CD14-positive monocyte (primary cell): ENCODE results near the gene AIG1. TPM values are rescaled to one million over a fixed set of nuclear protein-coding genes. Genes with fewer than 3 reads are reported as not detected.

Experiments used
- DNase-seq, 3 donors: peaks; one replicate each; pipeline ENCODE4 v3.0.0-alpha.2; 2011 to 2022
- H2AFZ ChIP-seq: 2 replicates; pipeline ENCODE4 v1.6.0; 2012; ENCODE audit warnings: mild to moderate bottlenecking, low read depth, low read length, inconsistent platforms; ENCODE audit not compliant: insufficient read depth, poor library complexity, severe bottlenecking
- H3K27ac ChIP-seq, 2 donors: 1 replicate in 1 of 2; 2 replicates in 1 of 2; pipeline ENCODE4 v1.5.1; 2012 to 2013; ENCODE audit warnings: low read length in 2 of 2, control low read depth in 1 of 2, inconsistent platforms in 1 of 2, low read depth in 1 of 2, mild to moderate bottlenecking in 1 of 2
- H3K27me3 ChIP-seq, 2 donors: one replicate each; pipeline versions ENCODE4 v1.6.0 to v1.6.1; 2011 to 2013; ENCODE audit warnings: low read length in 2 of 2; ENCODE audit not compliant: control insufficient read depth in 2 of 2, insufficient read depth in 2 of 2
- H3K36me3 ChIP-seq, 2 donors: replicated peaks in 1 of 2; 1 replicate in 1 of 2; 2 replicates in 1 of 2; pipeline versions ENCODE4 v1.5.1 to v1.6.1; 2012 to 2013; ENCODE audit warnings: low read length in 2 of 2, control low read depth in 1 of 2, inconsistent platforms in 1 of 2, mild to moderate bottlenecking in 1 of 2; ENCODE audit not compliant: insufficient read depth in 2 of 2, control insufficient read depth in 1 of 2
- H3K4me1 ChIP-seq, 2 donors: 1 replicate in 1 of 2; 2 replicates in 1 of 2; pipeline versions ENCODE4 v1.5.1 to v1.6.1; 2012 to 2013; ENCODE audit warnings: low read length in 2 of 2, control low read depth in 1 of 2, inconsistent platforms in 1 of 2, mild to moderate bottlenecking in 1 of 2, moderate library complexity in 1 of 2; ENCODE audit not compliant: insufficient read depth in 2 of 2, control insufficient read depth in 1 of 2
- H3K4me2 ChIP-seq: replicated peaks from 2 replicates; pipeline ENCODE3; 2012; ENCODE audit warnings: low read length, moderate library complexity, mild to moderate bottlenecking; ENCODE audit not compliant: poor library complexity, severe bottlenecking; ENCODE audit errors: extremely low read depth
- H3K4me3 ChIP-seq, 3 experiments: fragments of 200-600 bp in 1 of 3; sonication (generic) in 1 of 3; replicated peaks in 1 of 3; 1 replicate in 2 of 3; 2 replicates in 1 of 3; pipeline ENCODE4 v1.5.1; 2011 to 2013; ENCODE audit warnings: low read length in 3 of 3, mild to moderate bottlenecking in 3 of 3, control low read depth in 2 of 3, low read depth in 2 of 3, inconsistent platforms in 1 of 3, moderate library complexity in 1 of 3
- H3K79me2 ChIP-seq: 2 replicates; pipeline ENCODE4 v1.6.0; 2012; ENCODE audit warnings: mild to moderate bottlenecking, control low read depth, inconsistent platforms, low read length, moderate library complexity; ENCODE audit not compliant: insufficient read depth
- H3K9ac ChIP-seq: 2 replicates; pipeline ENCODE4 v1.6.0; 2017; ENCODE audit warnings: low read length, mild to moderate bottlenecking; ENCODE audit not compliant: insufficient read depth, poor library complexity, severe bottlenecking
- H3K9me3 ChIP-seq, 2 donors: replicated peaks in 1 of 2; 1 replicate in 1 of 2; 2 replicates in 1 of 2; pipeline versions ENCODE4 v1.5.1 to v1.6.1; 2012 to 2013; ENCODE audit warnings: low read length in 2 of 2, control low read depth in 1 of 2; ENCODE audit not compliant: control insufficient read depth in 1 of 2, insufficient read depth in 1 of 2
- H4K20me1 ChIP-seq: 2 replicates; pipeline ENCODE4 v1.6.0; 2012; ENCODE audit warnings: mild to moderate bottlenecking, low read length, control low read depth, moderate library complexity; ENCODE audit not compliant: insufficient read depth
- H3K27ac Mint-ChIP-seq, 7 donors: one replicate each; pipeline ENCODE4 v1.8.0; 2020; ENCODE audit warnings: mild to moderate bottlenecking in 7 of 7, mixed read lengths in 7 of 7, moderate library complexity in 6 of 7, inconsistent platforms in 2 of 7
- H3K27me3 Mint-ChIP-seq, 3 donors: one replicate each; pipeline ENCODE4 v1.8.0; 2021 to 2022; ENCODE audit warnings: low read depth in 3 of 3, mild to moderate bottlenecking in 3 of 3, mixed read lengths in 3 of 3, moderate library complexity in 3 of 3, inconsistent platforms in 1 of 3
- H3K36me3 Mint-ChIP-seq, 2 donors: one replicate each; pipeline ENCODE4 v1.8.0; 2020; ENCODE audit warnings: mixed read lengths in 2 of 2, inconsistent platforms in 1 of 2, mild to moderate bottlenecking in 1 of 2
- H3K4me1 Mint-ChIP-seq: one replicate; pipeline ENCODE4 v1.8.0; 2020; ENCODE audit warnings: mild to moderate bottlenecking, mixed read lengths
- H3K4me3 Mint-ChIP-seq, 2 donors: one replicate each; pipeline ENCODE4 v1.8.0; 2020; ENCODE audit warnings: mild to moderate bottlenecking in 2 of 2, mixed read lengths in 2 of 2, moderate library complexity in 1 of 2
- H3K9me3 Mint-ChIP-seq, 7 donors: one replicate each; pipeline ENCODE4 v1.8.0; 2020 to 2022; ENCODE audit warnings: mixed read lengths in 7 of 7, mild to moderate bottlenecking in 6 of 7, moderate library complexity in 6 of 7, inconsistent platforms in 2 of 7
- CTCF ChIP-seq: fragments of 200-600 bp; IDR thresholded peaks from one replicate; pipeline ENCODE4 v1.8.0; 2022; ENCODE audit warnings: antibody characterized with exemption, mild to moderate bottlenecking
- WGBS: methylation state at CpG from one replicate; pipeline ENCODE4 v1.1.5; 2013; ENCODE audit warnings: missing lambda C conversion rate; ENCODE audit not compliant: insufficient coverage; 5-methylcytosine and 5-hydroxymethylcytosine counted together
- intact Hi-C, 2 donors: fragments of 100-400 bp; cut with micrococcal nuclease; formaldehyde crosslinking; loops; one replicate each; pipeline versions ENCODE4 v1.15.0 to v1.15.1; 2023
- polyA plus RNA-seq, 3 donors: library from polyadenylated mRNA; depleted of rRNA in 1 of 3; unstranded in 2 of 3; stranded (reverse) in 1 of 3; fragments of 300-500 nt in 2 of 3; fragments of >200 nt in 1 of 3; fragmentation: Illumina TruSeq in 2 of 3; gene quantifications; 1 replicate in 2 of 3; 2 replicates in 1 of 3; pipeline ENCODE4 v1.2.3, GENCODE V29; 2012 to 2021

The AIG1 gene
- polyA plus RNA-seq, 3 donors: 6.7 to 7.6 (median 6.8) TPM

- Histone ChIP-seq H3K4me3 (no peak overlapping the region), H3K9ac (no peak overlapping the region), H2AFZ (no peak overlapping the region), H3K27ac (no peak overlapping the region), H3K79me2 (no peaks in the 10 kb centered on the region), H3K4me1 (peaks cover 2 to 6% of the 10 kb centered on the region in 2 donors), H3K9me3 (no peaks in the 10 kb centered on the region), H3K4me2 (no peak overlapping the region), H3K27me3 (no peaks in the 10 kb centered on the region), H4K20me1 (no peaks in the 10 kb centered on the region), H3K36me3 (no peaks in the 10 kb centered on the region)
- Mint-ChIP-seq H3K4me1 (peaks cover 5% of the 10 kb centered on the region), H3K4me3 (no peak overlapping the region), H3K36me3 (no peaks in the 10 kb centered on the region), H3K27me3 (no peaks in the 10 kb centered on the region), H3K9me3 (peaks cover 0 to 2% (median 0%) of the 10 kb centered on the region in 7 donors), H3K27ac (no peak overlapping the region)
- intact Hi-C loops: no loop called here
- no peak for DNase-seq
- WGBS: no CpG with 5 or more reads among the region's 1 CpG
- TF ChIP-seq CTCF: no peak
Measured at GRCh38 chr6:143193571-143194094, 132.9 kb downstream of the AIG1 start.

GRCh38 chr6:143194095-143194589, 133.5 kb downstream of the AIG1 start:
- Mint-ChIP-seq H3K9me3 (peaks cover 0 to 2% (median 0%) of the 10 kb centered on the region in 7 donors), H3K27me3 (no peaks in the 10 kb centered on the region), H3K4me1 (peaks cover 7% of the 10 kb centered on the region), H3K36me3 (no peaks in the 10 kb centered on the region), H3K4me3 (no peak overlapping the region), H3K27ac (no peak overlapping the region)
- intact Hi-C loops: no loop called here
- no peak overlapping the region for H3K4me2 ChIP-seq
- H2AFZ ChIP-seq: no peak overlapping the region
- no peak overlapping the region for H3K9ac ChIP-seq
- no peaks in the 10 kb centered on the region for H3K27me3 ChIP-seq
- no CpG with 5 or more reads among the region's 9 CpGs for WGBS
- no peak overlapping the region for H3K4me3 ChIP-seq
- H3K27ac ChIP-seq: no peak overlapping the region
- no peak for TF ChIP-seq CTCF
- no peaks in the 10 kb centered on the region for H4K20me1 ChIP-seq
- no peak for DNase-seq
- no peaks in the 10 kb centered on the region for H3K36me3 ChIP-seq
- H3K79me2 ChIP-seq: no peaks in the 10 kb centered on the region
- peaks cover 4 to 9% of the 10 kb centered on the region in 2 donors for H3K4me1 ChIP-seq
- H3K9me3 ChIP-seq: no peaks in the 10 kb centered on the region
